Ovary (tissue), 9 donors: ENCODE data around the gene DCAF10. TPM values are rescaled to one million over a fixed set of nuclear protein-coding genes. Genes with fewer than 3 reads are reported as not detected.

Experiments
- DNase-seq, 5 donors: peaks; one replicate each; pipeline ENCODE4 v3.0.0-alpha.2; 2019 to 2020
- H3K27ac ChIP-seq, 2 donors: fragments of 200-600 bp; one replicate each; pipeline versions ENCODE4 v1.5.1 to v1.8.0; 2019 to 2022
- H3K27me3 ChIP-seq: fragments of 200-600 bp; one replicate; pipeline ENCODE4 v1.8.0; 2022
- H3K36me3 ChIP-seq: fragments of 200-600 bp; sonication (generic); one replicate; pipeline ENCODE4 v1.5.1; 2019
- H3K4me1 ChIP-seq: one replicate; pipeline ENCODE4 v1.8.1; 2013; ENCODE audit warnings: mild to moderate bottlenecking, moderate library complexity; ENCODE audit not compliant: insufficient read depth
- H3K4me3 ChIP-seq: fragments of 200-600 bp; sonication (generic); one replicate; pipeline ENCODE4 v1.5.1; 2017
- H3K9me3 ChIP-seq, 2 donors: fragments of 200-600 bp in 1 of 2; sonication (generic) in 1 of 2; one replicate each; pipeline versions ENCODE4 v1.5.1 to v1.8.1; 2013 to 2019; ENCODE audit warnings: mild to moderate bottlenecking in 1 of 2, moderate library complexity in 1 of 2
- EP300 ChIP-seq: sonication (generic); formaldehyde crosslinking; IDR thresholded peaks from one replicate; pipeline ENCODE4 v1.6.1; 2017; ENCODE audit warnings: antibody characterized with exemption
- POLR2A ChIP-seq: fragments of 450-650 bp; IDR thresholded peaks from one replicate; pipeline ENCODE4 v1.6.1; 2017; ENCODE audit warnings: antibody characterized with exemption, mild to moderate bottlenecking, moderate library complexity
- WGBS, 3 donors: extraction: QIAGEN DNeasy Blood & Tissue Kit in 1 of 3; methylation state at CpG; one replicate each; pipeline versions ENCODE4 v1.1.5 to v1.1.7; 2013 to 2017; 5-methylcytosine and 5-hydroxymethylcytosine counted together
- intact Hi-C, 4 donors: fragments of 100-400 bp; cut with DNase I; formaldehyde crosslinking; loops; one replicate each; pipeline versions ENCODE4 v1.11.0 to v1.15.1; 2022 to 2023
- polyA plus RNA-seq, 2 donors: library from polyadenylated mRNA; stranded (reverse); fragments of 200-250 nt in 1 of 2; fragments of 350-450 nt in 1 of 2; fragmentation: Illumina TruSeq in 1 of 2; extraction: RNeasy Lipid Tissue Mini Kit (QIAGEN cat#74804) in 1 of 2; gene quantifications; one replicate each; pipeline ENCODE4 v1.2.3, GENCODE V29; 2013 to 2014
- total RNA-seq, 7 donors: library from RNA; depleted of rRNA in 2 of 7; stranded (reverse); fragments of >200 nt in 2 of 7; fragmentation: NEBNext Ultra II Directional in 3 of 7; extraction: Animal tissue kit (Norgen Biotek cat#: 25700) in 3 of 7; gene quantifications; one replicate each; pipeline versions ENCODE4 v1.1.0 to v1.2.4, GENCODE V29; 2016 to 2023
- TF ChIP-seq, protein P1 (sequence below), 3 donors: fragments of 450-650 bp in 2 of 3; fragments of 200-600 bp in 1 of 3; IDR thresholded peaks; one replicate each; pipeline versions ENCODE4 v1.5.1 to v1.8.0; 2016 to 2022; ENCODE audit warnings: antibody characterized with exemption in 3 of 3, mild to moderate bottlenecking in 1 of 3
- donor health status: DM: no; HTN: no; CAD: no; lungs with moderate emphysema.
- donor health status: DM: no; HTN: no; CAD: no.
- donor health status: Bipolar disorder and iron deficiency.
- donor health status: DM: yes; HTN: yes; CAD: no.
- donor health status: DM: no; HTN: no; CAD: no.
- donor health status: DM: yes; HTN: yes; CAD: no.

DCAF10 gene
- total and polyA plus RNA-seq, 9 donors: 9.0 to 39.8 (median 25.9) TPM

DNA sequence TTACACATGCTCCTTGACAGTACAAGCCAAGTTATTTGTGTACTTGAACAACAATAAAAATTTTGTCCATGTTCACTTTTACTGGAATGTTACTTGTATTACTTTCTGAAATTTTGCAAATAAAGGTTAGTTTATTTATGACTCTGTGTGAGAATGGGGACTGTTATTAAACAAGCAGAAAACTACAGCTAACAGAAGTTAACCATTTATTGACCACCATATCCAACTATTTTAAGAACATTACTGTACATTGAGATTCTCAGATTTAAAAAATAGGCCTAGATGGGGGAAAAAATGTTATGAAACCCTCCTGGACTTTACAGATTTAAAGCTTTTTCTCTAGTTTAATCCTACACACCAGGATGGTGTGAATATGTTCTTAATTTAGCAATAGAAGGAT, 101.5 kb downstream of the DCAF10 start:
- H3K4me1 ChIP-seq: peaks cover 6% of the 10 kb centered on the region
- intact Hi-C loops: no loop called here
- DNase-seq: no peak
- TF ChIP-seq, protein P1, sequence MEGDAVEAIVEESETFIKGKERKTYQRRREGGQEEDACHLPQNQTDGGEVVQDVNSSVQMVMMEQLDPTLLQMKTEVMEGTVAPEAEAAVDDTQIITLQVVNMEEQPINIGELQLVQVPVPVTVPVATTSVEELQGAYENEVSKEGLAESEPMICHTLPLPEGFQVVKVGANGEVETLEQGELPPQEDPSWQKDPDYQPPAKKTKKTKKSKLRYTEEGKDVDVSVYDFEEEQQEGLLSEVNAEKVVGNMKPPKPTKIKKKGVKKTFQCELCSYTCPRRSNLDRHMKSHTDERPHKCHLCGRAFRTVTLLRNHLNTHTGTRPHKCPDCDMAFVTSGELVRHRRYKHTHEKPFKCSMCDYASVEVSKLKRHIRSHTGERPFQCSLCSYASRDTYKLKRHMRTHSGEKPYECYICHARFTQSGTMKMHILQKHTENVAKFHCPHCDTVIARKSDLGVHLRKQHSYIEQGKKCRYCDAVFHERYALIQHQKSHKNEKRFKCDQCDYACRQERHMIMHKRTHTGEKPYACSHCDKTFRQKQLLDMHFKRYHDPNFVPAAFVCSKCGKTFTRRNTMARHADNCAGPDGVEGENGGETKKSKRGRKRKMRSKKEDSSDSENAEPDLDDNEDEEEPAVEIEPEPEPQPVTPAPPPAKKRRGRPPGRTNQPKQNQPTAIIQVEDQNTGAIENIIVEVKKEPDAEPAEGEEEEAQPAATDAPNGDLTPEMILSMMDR (IDR thresholded peaks at IDR 0.05): no peak
- no peak overlapping the region for H3K4me3 ChIP-seq
- H3K27me3 ChIP-seq: no peaks in the 10 kb centered on the region
- no peaks in the 10 kb centered on the region for H3K9me3 ChIP-seq
- H3K27ac ChIP-seq: no peak overlapping the region
- no peaks in the 10 kb centered on the region for H3K36me3 ChIP-seq

DNA sequence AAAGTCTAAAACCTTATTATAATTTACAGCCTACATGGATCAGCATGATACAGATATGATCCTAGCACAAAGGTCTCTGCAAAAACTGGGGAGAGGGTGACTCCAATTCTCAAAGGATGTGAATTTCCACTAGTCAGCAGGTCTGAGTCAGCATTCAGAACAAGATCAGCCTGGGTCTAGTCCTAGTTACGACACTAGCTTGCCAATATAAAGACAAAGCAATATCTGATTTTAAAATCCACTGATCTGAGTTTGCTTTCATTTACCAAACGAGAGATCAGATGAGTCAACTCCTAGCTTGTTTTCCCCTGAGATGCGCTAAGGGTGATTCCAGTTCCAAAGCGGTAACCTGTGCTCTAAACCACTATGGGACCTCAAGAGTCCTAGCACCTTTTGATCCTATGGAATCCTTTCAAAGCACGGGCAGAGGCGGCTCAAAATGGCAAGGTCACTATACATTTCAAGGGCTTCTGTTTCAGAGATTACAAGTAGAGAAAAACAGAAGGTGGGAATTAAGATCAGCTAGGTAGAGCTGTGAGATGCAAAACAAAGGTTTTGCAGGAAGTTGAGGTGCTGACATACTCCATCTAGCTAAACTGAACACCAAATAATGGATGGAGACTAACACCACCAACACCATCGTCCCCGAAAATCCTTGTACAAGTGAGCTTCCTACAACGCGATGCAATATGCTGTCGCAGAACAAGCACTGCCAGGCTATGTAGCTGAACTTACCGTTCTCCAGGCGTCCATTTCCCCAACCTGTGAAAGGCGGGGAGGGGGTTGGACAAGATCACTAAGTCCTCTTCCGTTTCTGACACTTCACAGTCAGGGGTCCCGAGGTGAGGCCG, 102.4 kb downstream of the DCAF10 start:
- Histone ChIP-seq H3K9me3 (no peaks in the 10 kb centered on the region), H3K4me1 (peaks cover 6% of the 10 kb centered on the region), H3K27ac (no peak overlapping the region), H3K27me3 (no peaks in the 10 kb centered on the region), H3K36me3 (no peaks in the 10 kb centered on the region), H3K4me3 (peak overlapping the region; percentile 93)
- no peak for TF ChIP-seq EP300
- TF ChIP-seq, protein P1 (IDR thresholded peaks at IDR 0.05): no peak
- TF ChIP-seq POLR2A: no peak
- no peak for DNase-seq
- intact Hi-C loops: no loop called here
- WGBS, 3 donors: 6 to 7% (median 6%) methylated on average over 17 of the region's 17 CpGs

DNA sequence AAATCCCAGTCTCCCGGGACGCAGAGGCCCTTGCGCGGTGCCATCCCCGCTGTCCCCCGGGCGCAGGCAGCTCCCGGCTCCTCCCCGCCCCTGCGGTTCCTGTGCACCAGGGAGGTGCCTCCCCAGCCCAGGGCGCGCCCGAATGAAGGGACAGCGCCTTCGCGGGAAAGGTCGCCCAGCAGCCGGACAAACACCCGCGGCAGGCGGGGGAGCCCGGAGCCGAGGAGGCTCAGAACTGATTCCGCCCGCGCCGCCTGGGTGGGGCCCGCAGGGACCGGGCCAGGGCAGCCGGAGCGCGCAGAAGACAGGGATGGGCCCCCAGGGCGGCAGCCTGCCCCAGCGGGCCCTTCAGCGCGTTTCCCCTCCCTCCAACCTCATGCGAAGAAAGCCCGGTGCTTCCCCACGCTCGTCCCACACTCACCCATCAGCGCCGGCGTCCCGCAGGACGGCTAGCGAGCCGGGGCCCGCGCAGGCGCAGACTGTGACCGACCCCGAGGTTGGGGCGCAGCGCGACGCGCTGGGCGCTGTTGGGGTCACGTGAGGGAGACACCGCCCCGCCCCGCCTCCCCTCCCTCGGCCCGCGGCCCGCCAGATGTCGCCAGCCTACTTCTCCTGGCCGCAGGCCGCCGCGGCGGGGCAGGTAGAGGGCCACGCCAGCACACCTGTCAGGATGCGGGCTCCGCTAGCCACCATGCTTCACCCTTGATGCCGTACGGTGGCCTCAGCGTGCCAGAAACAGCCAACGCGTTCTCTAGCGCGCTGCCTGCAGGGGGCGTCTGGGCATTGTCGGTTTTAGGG, 103.2 kb downstream of the DCAF10 start, which contains the start of gene SLC25A51:
TSS of gene SLC25A51 (minus strand) at position 481 of the 798 bp plus-strand sequence. CDS start 15,577 bp downstream, outside the sequence.
- Histone ChIP-seq H3K27me3 (no peaks in the 10 kb centered on the region), H3K9me3 (no peaks in the 10 kb centered on the region), H3K27ac (peak within 1 kb of the TSS; percentile 72 to 88), H3K4me3 (peak within 1 kb of the TSS; percentile 93), H3K36me3 (no peaks in the 10 kb centered on the region), H3K4me1 (peaks cover 6% of the 10 kb centered on the region)
- WGBS, 3 donors: 0 to 1% (median 0%) methylated on average over 46 to 84 of the region's 84 CpGs
- TF ChIP-seq EP300: no peak
- TF ChIP-seq POLR2A: peak; percentile 61
- TF ChIP-seq, protein P1 (IDR thresholded peaks at IDR 0.05): peak; percentile 95 to 99 (median 98)
- DNase-seq: peak; percentile 93 to 98 (median 96)
- intact Hi-C loops: no loop called here

DNA sequence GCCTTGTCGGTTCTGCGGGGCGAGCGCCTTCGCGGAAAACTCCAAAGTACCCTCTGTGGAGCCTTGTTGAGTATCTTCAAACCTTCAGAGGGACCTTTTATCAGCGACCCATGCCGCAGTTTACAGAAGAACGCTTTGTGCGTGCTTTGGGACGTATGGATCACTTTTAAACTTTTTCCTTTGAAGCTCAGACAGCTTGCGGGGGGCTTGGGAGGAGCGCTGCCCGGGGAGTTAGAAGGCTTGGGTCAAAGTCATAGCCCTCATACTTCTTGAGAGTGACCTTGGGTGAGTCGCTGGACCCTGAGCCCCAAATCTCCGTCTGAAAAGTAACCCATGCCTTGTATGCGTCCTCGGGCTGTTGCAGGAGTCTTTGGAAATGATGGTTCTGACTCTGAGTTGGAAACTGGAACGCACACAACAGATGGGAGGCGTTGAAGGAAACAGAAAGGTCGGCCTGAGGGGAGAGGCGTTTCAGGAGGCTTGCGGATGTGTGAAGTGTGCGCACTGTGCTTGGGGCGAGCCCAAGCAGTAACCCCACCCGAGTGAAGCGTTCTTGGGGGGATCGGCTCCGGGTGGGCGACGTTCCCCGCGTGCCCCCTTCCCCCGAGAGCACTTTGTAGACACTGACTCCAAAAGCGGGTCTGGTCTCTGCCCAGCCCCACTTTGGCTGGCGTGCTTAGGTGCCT, 104.0 kb downstream of the DCAF10 start:
- no peaks in the 10 kb centered on the region for H3K9me3 ChIP-seq
- peaks cover 6% of the 10 kb centered on the region for H3K4me1 ChIP-seq
- H3K36me3 ChIP-seq: no peaks in the 10 kb centered on the region
- peak overlapping the region; percentile 93 for H3K4me3 ChIP-seq
- TF ChIP-seq, protein P1 (IDR thresholded peaks at IDR 0.05): peak in 1 of 3 donors; percentile 3
- TF ChIP-seq POLR2A: no peak
- peak overlapping the region; percentile 72 to 88 for H3K27ac ChIP-seq
- 6 to 9% (median 7%) methylated on average over 36 of the region's 36 CpGs for WGBS, 3 donors
- no peaks in the 10 kb centered on the region for H3K27me3 ChIP-seq
- intact Hi-C loops: no loop called here
- peak in 4 of 5 donors; percentile 32 to 47 (median 34) for DNase-seq
